Skeletal muscle satellite cell (primary cell): ENCODE results near the gene THAP5. TPM values are rescaled to one million over a fixed set of nuclear protein-coding genes. Genes with fewer than 3 reads are reported as not detected.

Experiments
- H3K27me3 ChIP-seq: 2 replicates; pipeline ENCODE4 v1.7.0; 2013; ENCODE audit warnings: low read length; ENCODE audit not compliant: control insufficient read depth, insufficient read depth
- H3K36me3 ChIP-seq: 2 replicates; pipeline ENCODE4 v1.7.0; 2013; ENCODE audit warnings: mild to moderate bottlenecking, control low read depth, low read length; ENCODE audit not compliant: insufficient read depth
- H3K4me1 ChIP-seq: 2 replicates; pipeline ENCODE4 v1.7.0; 2013; ENCODE audit warnings: low read length; ENCODE audit not compliant: control insufficient read depth, insufficient read depth
- H3K4me2 ChIP-seq: 2 replicates; pipeline ENCODE4 v1.7.0; 2013; ENCODE audit warnings: mild to moderate bottlenecking, low read length
- H3K4me3 ChIP-seq: 2 replicates; pipeline ENCODE4 v1.7.0; 2013; ENCODE audit warnings: low read length
- H3K9ac ChIP-seq: 2 replicates; pipeline ENCODE4 v1.7.0; 2013; ENCODE audit warnings: mild to moderate bottlenecking, low read depth, low read length, moderate library complexity
- H3K9me3 ChIP-seq: replicated peaks from 2 replicates; pipeline ENCODE4 v1.7.0; 2013; ENCODE audit warnings: mild to moderate bottlenecking, control low read depth, low read length
- total RNA-seq: library from RNA; depleted of rRNA; stranded (reverse); fragments of >200 nt; gene quantifications from 2 replicates; pipeline ENCODE4 v1.2.3, GENCODE V29; 2012; rRNA removed

The THAP5 gene, protein sequence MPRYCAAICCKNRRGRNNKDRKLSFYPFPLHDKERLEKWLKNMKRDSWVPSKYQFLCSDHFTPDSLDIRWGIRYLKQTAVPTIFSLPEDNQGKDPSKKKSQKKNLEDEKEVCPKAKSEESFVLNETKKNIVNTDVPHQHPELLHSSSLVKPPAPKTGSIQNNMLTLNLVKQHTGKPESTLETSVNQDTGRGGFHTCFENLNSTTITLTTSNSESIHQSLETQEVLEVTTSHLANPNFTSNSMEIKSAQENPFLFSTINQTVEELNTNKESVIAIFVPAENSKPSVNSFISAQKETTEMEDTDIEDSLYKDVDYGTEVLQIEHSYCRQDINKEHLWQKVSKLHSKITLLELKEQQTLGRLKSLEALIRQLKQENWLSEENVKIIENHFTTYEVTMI
- total RNA-seq, result 15.5 and 18.8 TPM in 2 replicates

DNA sequence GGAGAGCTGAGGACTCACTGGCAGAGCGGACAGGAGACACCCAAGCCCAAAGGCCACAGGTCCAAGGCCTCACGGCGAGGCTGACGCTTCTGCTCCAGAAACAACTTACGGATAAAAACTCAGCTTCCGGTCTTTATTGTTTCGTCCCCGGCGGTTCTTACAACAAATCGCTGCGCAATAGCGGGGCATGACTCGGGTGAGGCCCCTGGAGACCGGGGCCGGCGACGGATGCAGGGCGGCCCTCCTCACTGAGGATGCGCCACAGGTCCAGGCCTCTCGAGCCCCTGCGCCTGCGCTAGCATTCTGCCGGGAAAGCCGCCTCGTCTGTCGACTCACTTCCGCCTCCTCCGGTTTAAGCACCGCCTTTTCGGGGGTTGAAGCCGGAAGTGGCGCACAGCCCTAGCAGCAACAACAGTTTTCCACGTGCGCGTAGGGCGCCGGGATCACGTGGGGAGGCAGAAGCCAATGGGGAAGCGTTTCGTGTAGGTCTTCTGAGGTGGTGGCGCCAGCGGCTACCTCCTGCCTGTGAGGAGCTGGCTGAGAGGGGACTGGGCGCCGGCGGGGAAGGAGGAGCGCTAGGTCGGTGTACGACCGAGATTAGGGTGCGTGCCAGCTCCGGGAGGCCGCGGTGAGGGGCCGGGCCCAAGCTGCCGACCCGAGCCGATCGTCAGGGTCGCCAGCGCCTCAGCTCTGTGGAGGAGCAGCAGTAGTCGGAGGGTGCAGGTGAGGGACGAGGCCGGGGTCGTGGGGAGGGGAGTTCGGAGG lies at the start of gene THAP5, which contains the start of gene DNAJB9:
TSS of gene THAP5 (minus strand) at position 326 of the 765 bp plus-strand sequence. CDS start at position 189, 137 bp downstream.
TSS of gene DNAJB9 (plus strand) at position 494 of the 765 bp plus-strand sequence. CDS start 1,853 bp downstream, outside the sequence.
- Histone ChIP-seq H3K9ac (peak within 1 kb of the TSS; percentile 93), H3K27me3 (no peaks in the 10 kb centered on the region), H3K36me3 (peaks cover 3% of the 10 kb centered on the region), H3K4me3 (peak within 1 kb of the TSS; percentile 98), H3K4me1 (peaks cover 17% of the 10 kb centered on the region), H3K9me3 (no peaks in the 10 kb centered on the region), H3K4me2 (peak within 1 kb of the TSS; percentile 92)

DNA sequence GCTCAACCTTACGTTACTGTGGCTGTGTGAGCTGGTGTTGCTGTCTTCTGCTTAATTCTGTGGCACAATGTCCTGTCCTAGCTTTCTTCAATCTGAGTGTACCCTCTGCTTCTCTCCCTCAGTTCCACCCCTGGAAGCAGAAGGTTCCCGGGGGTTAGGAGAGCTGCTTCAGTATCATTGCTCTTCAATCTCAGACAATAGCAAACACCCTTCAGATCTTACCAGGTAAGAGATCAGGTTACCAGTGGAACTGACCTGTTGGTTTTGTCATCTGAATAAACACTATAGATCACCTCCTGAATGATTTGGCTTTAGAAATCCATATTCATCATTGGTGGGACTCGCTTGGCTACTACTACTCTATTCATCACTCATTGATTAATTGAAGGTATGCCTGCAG lies 48.5 kb upstream of the THAP5 start:
- H3K9ac ChIP-seq, result no peak overlapping the region
- H3K4me1 ChIP-seq, result no peaks in the 10 kb centered on the region
- H3K27me3 ChIP-seq, result peaks cover 13% of the 10 kb centered on the region
- H3K4me2 ChIP-seq, result no peak overlapping the region
- H3K9me3 ChIP-seq, result no peaks in the 10 kb centered on the region
- no peaks in the 10 kb centered on the region for H3K36me3 ChIP-seq
- no peak overlapping the region for H3K4me3 ChIP-seq

DNA sequence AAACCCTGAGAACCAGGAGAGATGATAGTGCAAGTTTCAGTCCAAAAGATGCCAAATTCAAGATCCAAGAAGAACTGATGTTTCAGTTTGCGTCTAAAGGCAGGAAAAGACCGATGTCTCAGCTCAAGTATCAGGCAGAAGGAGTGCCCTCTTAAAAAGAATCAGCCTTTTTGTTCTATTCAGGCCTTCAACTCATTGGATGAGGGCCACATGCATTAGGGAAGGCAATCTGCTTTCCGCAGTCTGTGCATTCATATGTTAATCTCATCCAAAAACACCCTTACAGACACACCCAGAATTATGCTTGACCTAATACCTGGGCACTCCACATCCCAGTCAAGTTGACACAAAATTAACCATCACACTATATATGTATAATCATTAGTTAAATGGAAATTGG lies 45.4 kb upstream of the THAP5 start:
- H3K4me2 ChIP-seq, result no peak overlapping the region
- H3K36me3 ChIP-seq, result no peaks in the 10 kb centered on the region
- no peak overlapping the region for H3K4me3 ChIP-seq
- H3K9ac ChIP-seq, result no peak overlapping the region
- H3K27me3 ChIP-seq, result peaks cover 22% of the 10 kb centered on the region
- no peaks in the 10 kb centered on the region for H3K9me3 ChIP-seq
- no peaks in the 10 kb centered on the region for H3K4me1 ChIP-seq

DNA sequence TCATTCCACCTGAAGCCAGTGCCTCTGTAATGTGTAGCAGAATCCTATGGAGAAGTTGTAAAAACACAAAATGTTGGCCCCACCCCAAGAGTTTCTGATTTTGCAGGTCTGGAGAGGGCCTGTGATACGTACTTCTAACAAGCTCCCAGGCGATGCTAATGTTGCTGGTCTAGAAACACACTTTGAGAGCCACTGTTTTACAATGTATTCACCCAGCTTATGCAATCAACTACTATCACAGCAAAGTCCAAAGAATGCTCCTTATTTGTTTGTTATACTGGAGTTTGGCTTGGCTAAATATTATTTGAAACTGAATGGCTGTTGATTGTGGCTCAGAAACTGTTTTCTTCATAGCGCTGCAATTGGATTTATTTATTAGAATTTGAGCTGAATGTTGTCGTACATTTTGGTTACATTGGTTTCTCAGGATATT lies 44.5 kb upstream of the THAP5 start:
- Histone ChIP-seq H3K9me3 (no peaks in the 10 kb centered on the region), H3K4me3 (no peak overlapping the region), H3K9ac (no peak overlapping the region), H3K4me2 (no peak overlapping the region), H3K36me3 (no peaks in the 10 kb centered on the region), H3K4me1 (no peaks in the 10 kb centered on the region), H3K27me3 (peaks cover 19% of the 10 kb centered on the region)

DNA sequence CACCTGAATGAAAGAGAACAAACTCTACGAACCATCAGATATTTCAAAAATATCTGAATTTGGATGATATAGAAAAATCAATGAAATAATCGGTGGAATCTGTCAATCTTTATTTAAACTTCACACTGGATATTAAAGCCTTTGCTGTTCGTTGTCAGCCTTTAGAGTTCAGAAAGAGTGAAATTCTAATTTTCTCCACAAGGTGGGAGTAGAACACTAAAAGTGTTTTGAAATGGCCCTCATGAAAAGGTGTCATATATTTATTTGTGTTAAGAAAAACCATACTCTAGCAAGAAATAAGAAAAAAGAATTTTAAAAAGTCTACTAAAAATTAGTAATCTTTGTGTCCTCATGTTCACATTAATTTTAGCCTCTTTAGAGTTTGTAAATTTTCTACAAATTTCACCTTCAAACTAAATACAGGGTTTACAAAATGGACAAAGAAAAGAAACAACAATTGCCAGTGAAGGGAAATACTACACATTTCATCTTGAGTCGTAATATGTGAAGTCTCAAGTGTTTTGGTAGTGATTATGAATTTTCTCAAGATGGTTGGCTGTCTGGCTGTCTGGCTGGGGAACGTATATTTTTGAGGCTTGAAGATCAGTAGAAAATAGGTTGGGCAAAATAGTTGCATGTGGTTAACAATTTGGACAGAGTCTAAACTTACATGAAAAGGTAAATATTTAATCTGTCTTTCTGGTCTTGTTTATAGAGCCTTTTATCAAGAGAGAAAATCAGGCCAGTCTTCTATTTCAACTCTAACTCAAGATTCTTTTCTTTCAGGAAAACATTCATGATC lies 43.8 kb upstream of the THAP5 start:
- Histone ChIP-seq H3K4me3 (no peak overlapping the region), H3K27me3 (peaks cover 18% of the 10 kb centered on the region), H3K4me1 (no peaks in the 10 kb centered on the region), H3K4me2 (no peak overlapping the region), H3K36me3 (no peaks in the 10 kb centered on the region), H3K9me3 (no peaks in the 10 kb centered on the region), H3K9ac (no peak overlapping the region)

DNA sequence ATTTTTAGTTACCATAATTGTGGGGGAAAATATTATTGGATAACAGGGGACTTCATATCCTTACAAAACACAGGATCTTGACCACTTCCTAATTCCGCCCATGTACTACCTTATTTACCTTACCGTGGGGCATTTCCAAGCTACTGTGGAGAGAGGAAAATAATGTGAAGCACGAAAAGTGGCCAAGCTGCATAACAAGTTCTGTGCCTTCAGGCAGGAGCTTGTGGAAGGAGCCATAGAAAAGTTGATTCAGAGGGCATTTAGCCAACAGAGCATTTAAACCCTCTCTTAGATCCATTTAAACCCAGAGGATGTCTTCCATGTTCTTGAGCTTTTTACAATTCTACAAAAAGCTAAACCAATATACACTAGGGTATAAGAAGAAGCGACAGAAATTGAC lies 41.8 kb upstream of the THAP5 start:
- no peaks in the 10 kb centered on the region for H3K9me3 ChIP-seq
- H3K36me3 ChIP-seq, result no peaks in the 10 kb centered on the region
- H3K4me1 ChIP-seq, result no peaks in the 10 kb centered on the region
- H3K4me3 ChIP-seq, result no peak overlapping the region
- peaks cover 22% of the 10 kb centered on the region for H3K27me3 ChIP-seq
- no peak overlapping the region for H3K9ac ChIP-seq
- no peak overlapping the region for H3K4me2 ChIP-seq

DNA sequence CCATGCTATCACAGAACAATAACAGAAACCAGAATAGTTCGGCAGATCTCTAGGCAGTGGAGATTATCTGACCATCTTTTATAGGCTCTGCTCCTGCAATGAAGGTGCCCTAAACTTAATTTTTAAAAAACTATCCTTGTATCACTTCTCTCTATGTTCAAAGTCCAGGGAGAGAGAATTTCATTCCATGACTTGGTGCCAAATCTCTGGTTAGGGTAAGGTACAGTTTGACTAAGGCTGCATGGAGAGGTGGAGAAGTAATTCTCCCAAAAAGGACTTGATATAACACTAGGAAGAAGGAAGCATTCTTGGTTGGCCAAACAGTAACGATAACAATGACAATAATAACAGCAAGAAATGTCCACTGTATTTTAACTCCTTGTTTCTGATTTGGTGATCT lies 40.1 kb upstream of the THAP5 start:
- Histone ChIP-seq H3K4me1 (no peaks in the 10 kb centered on the region), H3K27me3 (peaks cover 35% of the 10 kb centered on the region), H3K9me3 (no peaks in the 10 kb centered on the region), H3K9ac (no peak overlapping the region), H3K4me3 (no peak overlapping the region), H3K4me2 (no peak overlapping the region), H3K36me3 (no peaks in the 10 kb centered on the region)

DNA sequence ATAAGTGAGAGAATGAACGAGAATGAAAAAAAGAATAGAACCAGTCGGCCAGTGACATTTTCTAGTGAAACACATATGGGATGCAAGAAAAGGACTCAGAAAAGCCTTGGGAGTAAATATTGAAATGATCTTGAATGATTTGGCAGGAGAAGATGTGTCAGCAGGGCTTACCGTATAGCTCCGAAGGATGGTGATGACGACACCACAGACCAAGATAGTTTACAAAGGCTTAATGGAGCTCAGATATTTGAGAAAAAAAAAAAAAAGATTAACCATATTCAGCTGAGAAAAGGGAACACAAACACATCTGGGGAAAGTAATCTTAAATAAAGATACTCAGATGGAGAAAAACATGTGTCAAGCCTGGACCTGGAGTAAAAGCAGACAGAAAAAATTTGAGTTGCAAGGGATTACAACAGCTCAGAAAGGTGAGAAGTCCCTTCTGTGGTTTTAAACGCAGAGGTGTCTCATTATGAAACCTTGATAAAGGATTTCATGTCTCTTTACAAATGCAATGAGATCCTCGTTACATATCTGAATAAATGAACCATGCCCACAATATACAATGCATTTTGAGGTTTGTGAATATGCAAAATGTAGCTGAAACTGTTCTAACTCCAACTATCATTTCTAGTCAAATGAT lies 36.2 kb upstream of the THAP5 start:
- peaks cover 35% of the 10 kb centered on the region for H3K27me3 ChIP-seq
- H3K4me2 ChIP-seq, result no peak overlapping the region
- H3K36me3 ChIP-seq, result no peaks in the 10 kb centered on the region
- no peak overlapping the region for H3K4me3 ChIP-seq
- H3K9me3 ChIP-seq, result no peaks in the 10 kb centered on the region
- no peaks in the 10 kb centered on the region for H3K4me1 ChIP-seq
- H3K9ac ChIP-seq, result no peak overlapping the region

DNA sequence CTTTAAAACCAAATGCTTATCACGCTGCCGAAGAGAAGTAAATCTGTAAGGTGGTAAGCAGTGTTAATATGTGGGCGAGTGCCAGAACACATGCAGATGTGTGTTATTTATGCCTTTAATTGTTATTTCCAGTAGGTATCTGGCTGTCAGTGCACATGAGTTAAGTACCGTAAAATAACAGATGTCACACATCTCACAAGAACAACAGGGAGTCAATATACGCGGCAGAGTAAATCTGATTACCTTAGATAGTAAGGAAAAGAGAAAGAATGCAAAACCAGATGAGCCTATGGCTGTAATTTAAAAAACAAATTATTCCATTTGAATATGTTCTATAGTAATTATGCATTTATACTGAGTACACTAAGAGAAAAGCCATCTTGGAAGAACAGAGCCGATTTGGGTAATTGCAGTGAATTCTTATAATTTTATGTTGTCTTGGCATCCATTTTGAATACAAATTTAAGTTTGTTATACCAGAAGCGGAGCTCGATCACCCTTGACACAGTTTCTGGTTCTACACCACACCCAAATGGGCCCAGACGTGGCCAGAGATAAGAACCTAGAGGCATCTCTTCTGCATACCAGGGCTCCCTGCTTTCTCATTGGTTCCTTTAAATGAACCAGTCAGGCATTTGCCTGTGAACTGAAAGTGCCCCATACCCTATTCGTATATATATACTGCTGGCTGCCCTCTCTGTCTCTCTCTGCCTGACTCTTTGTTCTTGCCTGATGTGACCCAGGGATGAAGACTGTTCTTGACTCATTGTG lies 35.0 kb upstream of the THAP5 start:
- no peak overlapping the region for H3K9ac ChIP-seq
- H3K27me3 ChIP-seq, result peaks cover 42% of the 10 kb centered on the region
- no peaks in the 10 kb centered on the region for H3K9me3 ChIP-seq
- no peak overlapping the region for H3K4me3 ChIP-seq
- no peaks in the 10 kb centered on the region for H3K4me1 ChIP-seq
- no peak overlapping the region for H3K4me2 ChIP-seq
- no peaks in the 10 kb centered on the region for H3K36me3 ChIP-seq

DNA sequence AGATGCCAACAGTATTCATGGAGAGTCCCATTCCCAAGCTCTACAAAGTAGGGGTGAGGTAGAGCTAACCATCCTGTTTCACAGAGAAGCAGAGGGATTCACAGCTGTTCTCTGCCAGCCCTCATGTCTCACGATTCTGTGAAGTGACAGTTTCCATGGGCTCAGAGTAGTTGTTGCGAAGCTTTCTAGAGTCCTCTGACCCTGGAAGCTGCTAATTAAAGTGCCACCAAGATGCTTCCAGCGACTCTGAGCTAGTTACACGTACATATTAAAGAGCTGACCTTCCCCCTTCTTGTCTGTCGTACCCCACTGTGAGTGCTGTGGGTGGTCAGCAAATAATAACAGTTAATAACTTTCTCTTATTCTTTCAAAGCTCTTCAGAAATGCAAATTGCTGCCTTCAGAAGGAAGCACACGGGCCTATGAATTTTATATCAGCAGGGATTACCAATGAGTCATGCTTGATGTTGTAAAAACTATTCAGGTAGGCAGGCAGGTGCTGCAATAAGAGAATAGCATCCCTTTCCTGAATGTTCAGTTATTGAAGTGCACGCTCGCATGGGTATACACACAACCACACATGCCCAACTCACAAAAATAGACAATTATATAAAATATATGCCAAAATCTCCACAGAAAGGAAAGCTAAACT lies 34.3 kb upstream of the THAP5 start:
- Histone ChIP-seq H3K36me3 (no peaks in the 10 kb centered on the region), H3K4me2 (no peak overlapping the region), H3K4me3 (no peak overlapping the region), H3K4me1 (no peaks in the 10 kb centered on the region), H3K9ac (no peak overlapping the region), H3K27me3 (peaks cover 49% of the 10 kb centered on the region), H3K9me3 (no peaks in the 10 kb centered on the region)
